H9 (cell line): ENCODE results near the gene INMT. TPM values are rescaled to one million over a fixed set of nuclear protein-coding genes. Genes with fewer than 3 reads are reported as not detected.

Experiments used
- DNase-seq: peaks from one replicate; pipeline ENCODE4 v3.0.0-alpha.2; 2017
- H2AFZ ChIP-seq: one replicate; pipeline ENCODE4 v1.6.1; 2013; ENCODE audit warnings: mild to moderate bottlenecking, low read length, control low read depth, moderate library complexity
- H2AK5ac ChIP-seq: 2 replicates; pipeline ENCODE4 v1.6.1; 2013; ENCODE audit warnings: low read length, control low read depth, mixed read lengths; ENCODE audit not compliant: insufficient read length
- H2BK120ac ChIP-seq: one replicate; pipeline ENCODE4 v1.6.1; 2013; ENCODE audit warnings: low read depth, mild to moderate bottlenecking, low read length, control low read depth, inconsistent platforms; ENCODE audit not compliant: poor library complexity, severe bottlenecking
- H2BK12ac ChIP-seq: 2 replicates; pipeline ENCODE4 v1.6.1; 2013; ENCODE audit warnings: low read length, control low read depth, mixed read lengths, low read depth; ENCODE audit not compliant: insufficient read length
- H2BK15ac ChIP-seq: 2 replicates; pipeline ENCODE4 v1.6.1; 2013; ENCODE audit warnings: low read depth, low read length, control low read depth
- H2BK20ac ChIP-seq: one replicate; pipeline ENCODE4 v1.6.1; 2013; ENCODE audit warnings: low read depth, mild to moderate bottlenecking, low read length, control low read depth, inconsistent platforms; ENCODE audit not compliant: poor library complexity, severe bottlenecking
- H2BK5ac ChIP-seq: 2 replicates; pipeline ENCODE4 v1.6.1; 2013; ENCODE audit warnings: low read length, control low read depth, mixed read lengths; ENCODE audit not compliant: insufficient read length
- H3K14ac ChIP-seq: 2 replicates; pipeline ENCODE4 v1.6.1; 2013; ENCODE audit warnings: low read length, control low read depth; ENCODE audit not compliant: insufficient read depth
- H3K18ac ChIP-seq: 2 replicates; pipeline ENCODE4 v1.6.1; 2013; ENCODE audit warnings: low read depth, mild to moderate bottlenecking, mixed read lengths, low read length, control low read depth; ENCODE audit not compliant: insufficient read length
- H3K23ac ChIP-seq: 2 replicates; pipeline ENCODE4 v1.6.1; 2013; ENCODE audit warnings: low read length, control low read depth, mixed read lengths, low read depth; ENCODE audit not compliant: insufficient read length
- H3K23me2 ChIP-seq: 2 replicates; pipeline ENCODE4 v1.6.1; 2013; ENCODE audit warnings: low read depth, mild to moderate bottlenecking, mixed read lengths, low read length, control low read depth; ENCODE audit not compliant: insufficient read length, poor library complexity, severe bottlenecking
- H3K27ac ChIP-seq: 2 replicates; pipeline ENCODE4 v1.5.1; 2013; ENCODE audit warnings: low read length, control low read depth, mixed read lengths, low read depth; ENCODE audit not compliant: insufficient read length
- H3K27me3 ChIP-seq: 2 replicates; pipeline ENCODE4 v1.6.1; 2013; ENCODE audit warnings: low read length, control low read depth, inconsistent platforms; ENCODE audit not compliant: insufficient read depth
- H3K4ac ChIP-seq: 2 replicates; pipeline ENCODE4 v1.6.1; 2013; ENCODE audit warnings: low read depth, mild to moderate bottlenecking, control low read depth, inconsistent platforms, low read length, moderate library complexity
- H3K4me1 ChIP-seq: 2 replicates; pipeline ENCODE4 v1.6.1; 2013; ENCODE audit warnings: low read length, control low read depth, inconsistent platforms; ENCODE audit not compliant: insufficient read depth
- H3K4me2 ChIP-seq: 2 replicates; pipeline ENCODE4 v1.6.1; 2013; ENCODE audit warnings: low read length, control low read depth, mixed read lengths; ENCODE audit not compliant: insufficient read length, insufficient read depth
- H3K56ac ChIP-seq: 2 replicates; pipeline ENCODE4 v1.6.1; 2013; ENCODE audit warnings: low read depth, mild to moderate bottlenecking, mixed read lengths, low read length, control low read depth; ENCODE audit not compliant: insufficient read length
- H3K79me1 ChIP-seq: 2 replicates; pipeline ENCODE4 v1.6.1; 2013; ENCODE audit warnings: low read depth, mild to moderate bottlenecking, moderate library complexity, low read length, control low read depth, inconsistent platforms; ENCODE audit not compliant: insufficient read depth, poor library complexity, severe bottlenecking
- H3K79me2 ChIP-seq: 2 replicates; pipeline ENCODE4 v1.6.1; 2013; ENCODE audit warnings: low read length, control low read depth, inconsistent platforms; ENCODE audit not compliant: insufficient read depth
- H3K9ac ChIP-seq: 2 replicates; pipeline ENCODE4 v1.6.1; 2013; ENCODE audit warnings: low read length, control low read depth, mixed read lengths; ENCODE audit not compliant: insufficient read length; ENCODE audit errors: extremely low read depth
- H3K9me3 ChIP-seq: one replicate; pipeline ENCODE4 v1.6.1; 2013; ENCODE audit warnings: low read depth, low read length, inconsistent platforms; ENCODE audit not compliant: control insufficient read depth
- H3T11ph ChIP-seq: one replicate; pipeline ENCODE4 v1.6.1; 2013; ENCODE audit warnings: mild to moderate bottlenecking, low read length, control low read depth, inconsistent platforms
- H4K20me1 ChIP-seq: one replicate; pipeline ENCODE4 v1.6.1; 2013; ENCODE audit not compliant: control insufficient read depth, insufficient read length, insufficient read depth
- H4K5ac ChIP-seq: 2 replicates; pipeline ENCODE4 v1.6.1; 2013; ENCODE audit warnings: low read depth, mild to moderate bottlenecking, mixed read lengths, low read length, control low read depth; ENCODE audit not compliant: insufficient read length
- H4K8ac ChIP-seq: replicated peaks from 2 replicates; pipeline ENCODE4 v1.6.1; 2013; ENCODE audit warnings: low read length, control low read depth, mixed read lengths, low read depth; ENCODE audit not compliant: insufficient read length
- H4K91ac ChIP-seq: 2 replicates; pipeline ENCODE4 v1.6.1; 2013; ENCODE audit warnings: low read depth, mild to moderate bottlenecking, moderate library complexity, mixed read lengths, low read length, control low read depth; ENCODE audit not compliant: insufficient read length
- H3K27ac Mint-ChIP-seq, 3 experiments: 2 replicates in 2 of 3; 3 replicates in 1 of 3; pipeline ENCODE4 v1.8.0; 2020 to 2021; ENCODE audit warnings: mixed read lengths in 3 of 3, mild to moderate bottlenecking in 1 of 3, moderate library complexity in 1 of 3
- H3K27me3 Mint-ChIP-seq: 2 replicates; pipeline ENCODE4 v1.8.0; 2021; ENCODE audit warnings: low read depth, mild to moderate bottlenecking, moderate library complexity, mixed read lengths
- H3K36me3 Mint-ChIP-seq, 3 experiments: 2 replicates in 2 of 3; 3 replicates in 1 of 3; pipeline ENCODE4 v1.8.0; 2020 to 2021; ENCODE audit warnings: low read depth in 3 of 3, mixed read lengths in 3 of 3; ENCODE audit not compliant: insufficient read depth in 1 of 3
- H3K4me1 Mint-ChIP-seq, 2 experiments: 2 replicates each; pipeline ENCODE4 v1.8.0; 2020; ENCODE audit warnings: mixed read lengths in 2 of 2
- H3K4me3 Mint-ChIP-seq, 2 experiments: 2 replicates in 1 of 2; 3 replicates in 1 of 2; pipeline ENCODE4 v1.8.0; 2020 to 2021; ENCODE audit warnings: mild to moderate bottlenecking in 2 of 2, mixed read lengths in 2 of 2, moderate library complexity in 1 of 2
- H3K9me3 Mint-ChIP-seq, 2 experiments: 2 replicates in 1 of 2; 3 replicates in 1 of 2; pipeline ENCODE4 v1.8.0; 2020; ENCODE audit warnings: mild to moderate bottlenecking in 2 of 2, mixed read lengths in 2 of 2, moderate library complexity in 1 of 2
- CTCF ChIP-seq: fragments of 200-600 bp; sonication (generic); conservative IDR thresholded peaks from 3 replicates; pipeline ENCODE4 v1.8.0; 2021; ENCODE audit warnings: antibody characterized with exemption, mild to moderate bottlenecking
- WGBS: extraction: QIAGEN DNeasy Blood & Tissue Kit; methylation state at CpG from one replicate; pipeline ENCODE4 v1.1.7; 2013; ENCODE audit warnings: missing lambda C conversion rate, low lambda C conversion rate, mixed read lengths; ENCODE audit not compliant: insufficient read length; ENCODE audit errors: extremely low coverage; 5-methylcytosine and 5-hydroxymethylcytosine counted together
- total RNA-seq: library from RNA; stranded (reverse); gene quantifications from 2 replicates; pipeline ENCODE4 v1.2.1, GENCODE V29; 2021

The INMT gene
- total RNA-seq, 1 experiment from 2014 or later: 0.70 TPM

- H4K20me1 ChIP-seq: no peaks in the 10 kb centered on the region
- no peak overlapping the region for H2BK5ac ChIP-seq
- no peak overlapping the region for H3K18ac ChIP-seq
- no peak overlapping the region for H3K4ac ChIP-seq
- no peak overlapping the region for H2AK5ac ChIP-seq
- H3K9ac ChIP-seq: no peak overlapping the region
- no peak for DNase-seq
- no peak overlapping the region for H2BK20ac ChIP-seq
- no peak overlapping the region for H2BK120ac ChIP-seq
- no peak for TF ChIP-seq CTCF
- no peak overlapping the region for H3K56ac ChIP-seq
- H3T11ph ChIP-seq: no peak overlapping the region
- H4K8ac ChIP-seq: no peak overlapping the region
- Mint-ChIP-seq H3K36me3 (no peaks in the 10 kb centered on the region), H3K9me3 (no peaks in the 10 kb centered on the region; a peak in 1 of 5 replicates), H3K27ac (no peak overlapping the region), H3K27me3 (peaks cover 11% of the 10 kb centered on the region), H3K4me3 (no peak overlapping the region), H3K4me1 (peaks cover 21% of the 10 kb centered on the region in 2 experiments)
- H4K5ac ChIP-seq: no peak overlapping the region
- H2BK15ac ChIP-seq: no peak overlapping the region
- no peaks in the 10 kb centered on the region for H3K23me2 ChIP-seq
- no peak overlapping the region for H3K4me2 ChIP-seq
- H3K79me1 ChIP-seq: no peaks in the 10 kb centered on the region
- no peaks in the 10 kb centered on the region for H3K79me2 ChIP-seq
- no peak overlapping the region for H4K91ac ChIP-seq
- no peak overlapping the region for H3K23ac ChIP-seq
- no peak overlapping the region for H2BK12ac ChIP-seq
- no peaks in the 10 kb centered on the region for H3K9me3 ChIP-seq
- no peak overlapping the region for H2AFZ ChIP-seq
- no CpG with 5 or more reads among the region's 6 CpGs for WGBS
- no peaks in the 10 kb centered on the region for H3K27me3 ChIP-seq
- no peak overlapping the region for H3K27ac ChIP-seq
- H3K14ac ChIP-seq: no peak overlapping the region
- H3K4me1 ChIP-seq: no peaks in the 10 kb centered on the region
These were observed 45.6 kb upstream of the INMT start for GRCh38 chr7:30706316-30706715.
